ENCODE data around the gene GAS2. TPM values are rescaled to one million over a fixed set of nuclear protein-coding genes. Genes with fewer than 3 reads are reported as not detected.

Gene GAS2
- total RNA-seq, 1 experiment from 2014 or later, result 0.62 TPM

GRCh38 chr11:22787055-22787454 lies 120.6 kb downstream of the GAS2 start:
- DNase-seq (ENCODE audit: low read depth), result no peak

GRCh38 chr11:22787551-22788162 lies 121.2 kb downstream of the GAS2 start:
- peak; percentile 49 for DNase-seq (ENCODE audit: low read depth)

GRCh38 chr11:22792497-22792896 lies 126.1 kb downstream of the GAS2 start:
- DNase-seq (ENCODE audit: low read depth), result peak; percentile 75

GRCh38 chr11:22795914-22796313 lies 129.5 kb downstream of the GAS2 start:
- DNase-seq (ENCODE audit: low read depth), result peak; percentile 12

GRCh38 chr11:22797047-22797446 lies 130.6 kb downstream of the GAS2 start:
- DNase-seq (ENCODE audit: low read depth), result no peak

- no peak for DNase-seq (ENCODE audit: low read depth)
Measured at GRCh38 chr11:22798901-22799300, 132.5 kb downstream of the GAS2 start.

GRCh38 chr11:22800482-22800881 lies 134.1 kb downstream of the GAS2 start:
- DNase-seq (ENCODE audit: low read depth), result no peak

GRCh38 chr11:22802861-22803260 lies 136.4 kb downstream of the GAS2 start:
- DNase-seq (ENCODE audit: low read depth), result no peak

- DNase-seq (ENCODE audit: low read depth), result no peak
Measured at GRCh38 chr11:22807391-22807790, 141.0 kb downstream of the GAS2 start.

GRCh38 chr11:22807855-22808570 lies 141.6 kb downstream of the GAS2 start:
- DNase-seq (ENCODE audit: low read depth), result peak; percentile 2

- DNase-seq (ENCODE audit: low read depth), result no peak
Measured at GRCh38 chr11:22808571-22809197, 142.3 kb downstream of the GAS2 start.

- no peak for DNase-seq (ENCODE audit: low read depth)
Measured at GRCh38 chr11:22809893-22810292, 143.5 kb downstream of the GAS2 start.

GRCh38 chr11:22822203-22822602 lies 155.8 kb downstream of the GAS2 start:
- no peak for DNase-seq (ENCODE audit: low read depth)

GRCh38 chr11:22828373-22828772 lies 162.0 kb downstream of the GAS2 start:
- no peak for DNase-seq (ENCODE audit: low read depth)

GRCh38 chr11:22829231-22830081 lies 163.0 kb downstream of the GAS2 start, which contains the start of gene SVIP:
SVIP (minus strand) TSS chr11:22829801; CDS start chr11:22829748, 53 bp downstream.
- peak; percentile 65 for DNase-seq (ENCODE audit: low read depth)

GRCh38 chr11:22830082-22830414 lies 163.6 kb downstream of the GAS2 start:
- no peak for DNase-seq (ENCODE audit: low read depth)

GRCh38 chr11:22832315-22833015 lies 166.1 kb downstream of the GAS2 start:
- peak; percentile 27 for DNase-seq (ENCODE audit: low read depth)

GRCh38 chr11:22846726-22847125 lies 180.3 kb downstream of the GAS2 start:
- no peak for DNase-seq (ENCODE audit: low read depth)

- no peak for DNase-seq (ENCODE audit: low read depth)
Measured at GRCh38 chr11:22851477-22851876, 185.1 kb downstream of the GAS2 start.

- DNase-seq (ENCODE audit: low read depth), result no peak
Measured at GRCh38 chr11:22859756-22860155, 193.3 kb downstream of the GAS2 start.

GRCh38 chr11:22860241-22860640 lies 193.8 kb downstream of the GAS2 start, which contains the start of gene CCDC179:
CCDC179 (minus strand) TSS chr11:22860474; CDS start chr11:22860421, 53 bp downstream.
- DNase-seq (ENCODE audit: low read depth), result no peak
